ENCODE measurements around the gene RGS9BP. TPM values are rescaled to one million over a fixed set of nuclear protein-coding genes. Genes with fewer than 3 reads are reported as not detected.

The RGS9BP gene
- total RNA-seq (2022; extraction: Qiagen RNA extraction) = 0.34 to 0.51 TPM (median 0.39 TPM) in 5 replicates

GRCh38 chr19:32675720-32676185 lies at the start of gene RGS9BP:
RGS9BP (plus strand) TSS chr19:32675848; CDS start chr19:32676264, 416 bp downstream.

GRCh38 chr19:32674931-32675719 lies 523 bp upstream of the RGS9BP start, which contains the start of gene ANKRD27:
ANKRD27 (minus strand) TSS chr19:32675180; CDS start chr19:32659015, 16,165 bp downstream.

GRCh38 chr19:32691291-32691951 lies 15.8 kb downstream of the RGS9BP start, which contains the start of gene NUDT19:
NUDT19 (plus strand) TSS chr19:32691821; CDS start chr19:32691961, 140 bp downstream.

GRCh38 chr19:32719611-32720059 lies 44.0 kb downstream of the RGS9BP start, which contains the start of gene TDRD12:
TDRD12 (plus strand) TSS chr19:32719767; CDS start chr19:32720073, 306 bp downstream.

Other genes starting within 250 kb of the RGS9BP start
- gene PDCD5, start 94.7 kb upstream of the RGS9BP start, total RNA-seq (2022; extraction: Qiagen RNA extraction) = 422 to 489 TPM (median 445 TPM) in 5 replicates
- gene ANKRD27, start 668 bp upstream of the RGS9BP start, total RNA-seq (2022; extraction: Qiagen RNA extraction) = 32.3 to 45.0 TPM (median 40.5 TPM) in 5 replicates
- 33.0 to 40.1 TPM (median 37.7 TPM) in 5 replicates for gene NUDT19, start 16.0 kb downstream of the RGS9BP start, total RNA-seq (2022; extraction: Qiagen RNA extraction)
- 0.08 to 0.15 TPM (median 0.12 TPM) in 5 replicates for gene TDRD12, start 43.9 kb downstream of the RGS9BP start, total RNA-seq (2022; extraction: Qiagen RNA extraction)
- gene SLC7A9, start 193.9 kb downstream of the RGS9BP start, total RNA-seq (2022; extraction: Qiagen RNA extraction) = 0.27 to 0.76 TPM (median 0.44 TPM) in 5 replicates

Measured in A549 treated with CORT108297 at 1 μM for 4 hours (cell line).